Heart left ventricle (tissue), 16 donors: ENCODE results near the gene HADHB. TPM values are rescaled to one million over a fixed set of nuclear protein-coding genes. Genes with fewer than 3 reads are reported as not detected.
"Not testable (repeated sequence)": the region's sequence is repeated elsewhere in the genome, so short reads cannot be mapped to it uniquely, and the experiment has no call there.

Experiments
- ATAC-seq, 4 donors: fragments of 200-7000 bp; cut with Tn5 transposase; one replicate each; pipeline ENCODE4 v1.9.1; 2020 to 2022; ENCODE audit warnings: moderate library complexity in 4 of 4, mild to moderate bottlenecking in 3 of 4, moderate number of reproducible peaks in 1 of 4
- DNase-seq, 5 donors: peaks; one replicate each; pipeline ENCODE4 v3.0.0-alpha.2; 2020
- H3K27ac ChIP-seq, 12 donors: fragments of 200-600 bp; sonication (generic) in 4 of 12; one replicate each; pipeline versions ENCODE4 v1.5.0 to v1.8.0; 2016 to 2022; ENCODE audit warnings: mild to moderate bottlenecking in 2 of 12
- H3K27me3 ChIP-seq, 9 donors: fragments of 200-600 bp; sonication (generic) in 2 of 9; one replicate each; pipeline versions ENCODE4 v1.5.1 to v1.8.0; 2016 to 2022; ENCODE audit warnings: mild to moderate bottlenecking in 3 of 9
- H3K36me3 ChIP-seq, 9 donors: fragments of 200-600 bp; sonication (generic) in 2 of 9; one replicate each; pipeline versions ENCODE4 v1.5.0 to v1.8.0; 2018 to 2022; ENCODE audit warnings: mild to moderate bottlenecking in 2 of 9
- H3K4me1 ChIP-seq, 12 donors: fragments of 200-600 bp; sonication (generic) in 4 of 12; one replicate each; pipeline versions ENCODE4 v1.5.0 to v1.8.0; 2016 to 2022; ENCODE audit warnings: mild to moderate bottlenecking in 3 of 12
- H3K4me3 ChIP-seq, 12 donors: fragments of 200-600 bp; sonication (generic) in 4 of 12; one replicate each; pipeline versions ENCODE4 v1.5.0 to v1.8.0; 2017 to 2022; ENCODE audit warnings: mild to moderate bottlenecking in 9 of 12, moderate library complexity in 4 of 12
- H3K9me3 ChIP-seq, 12 donors: fragments of 200-600 bp; sonication (generic) in 4 of 12; one replicate each; pipeline versions ENCODE4 v1.5.0 to v1.8.0; 2016 to 2022; ENCODE audit warnings: mild to moderate bottlenecking in 1 of 12
- CTCF ChIP-seq, 12 donors: fragments of 200-600 bp; sonication (generic) in 4 of 12; IDR thresholded peaks; one replicate each; pipeline versions ENCODE4 v1.5.0 to v1.8.0; 2018 to 2022; ENCODE audit warnings: antibody characterized with exemption in 12 of 12, mild to moderate bottlenecking in 5 of 12
- POLR2A ChIP-seq, 2 donors: fragments of 450-650 bp; IDR thresholded peaks; one replicate each; pipeline ENCODE4 v1.6.1; 2017; ENCODE audit warnings: antibody characterized with exemption in 2 of 2, mild to moderate bottlenecking in 2 of 2, moderate library complexity in 2 of 2
- WGBS, 4 donors: extraction: QIAGEN DNeasy Blood & Tissue Kit in 2 of 4; methylation state at CpG; one replicate each; pipeline versions ENCODE4 v1.1.5 to v1.1.7; 2013 to 2018; 5-methylcytosine and 5-hydroxymethylcytosine counted together
- intact Hi-C, 10 donors: fragments of 100-400 bp; cut with DNase I; formaldehyde crosslinking; loops; one replicate each; pipeline versions ENCODE4 v1.11.1 to v1.14.2; 2022
- polyA plus RNA-seq, 2 donors: library from polyadenylated mRNA; stranded (reverse); fragments of 200-250 nt; gene quantifications; one replicate each; pipeline ENCODE4 v1.2.3, GENCODE V29; 2013
- total RNA-seq, 9 donors: library from RNA; depleted of rRNA in 2 of 9; stranded (reverse); fragments of >200 nt in 2 of 9; fragmentation: NEBNext Ultra II Directional in 3 of 9; extraction: Animal tissue kit (Norgen Biotek cat#: 25700) in 3 of 9; gene quantifications; one replicate each; pipeline versions ENCODE4 v1.1.0 to v1.2.4, GENCODE V29; 2016 to 2023
- donor health status: ischemic (EF 13 %, LVEDD 7.1; RV severe dilation, severe dysfunction).
- donor health status: healthy with polysubstance abuse.
- donor health status: DM: no; HTN: yes; CAD: no.
- donor health status: DM: no; HTN: no; CAD: no.
- donor health status: ischemic (EF 25% LVEDD 6.9; RV normal size, moderate dysfunction).
- donor health status: ischemic (EF 25% LVEDD 5.7; RV mildly dilated, moderate dysfunction).
- donor health status: healthy.
- donor health status: DM: yes; HTN: yes; CAD: no.
- donor health status: ischemic (EF 35%, LVEDD 5.7; RV mildly dilated, moderate dysfunction).
- donor health status: nonischemic (EF 11% LVEDD 7.7; RV severe dilation, severe dysfunction).
- donor health status: DM: yes; HTN: yes; CAD: no.
- donor health status: PGD.
- donor health status: ischemic (EF 29% LVEDD 5.4; RV normal size, mild dysfunction).
- donor health status: nonischemic (EF 23%, LVEDD 6.1; RV moderate dilation, normal function).

HADHB gene
- total and polyA plus RNA-seq, 11 donors = 526 to 1,915 (median 797) TPM

- no peak for DNase-seq
- no peaks in the 10 kb centered on the region for H3K36me3 ChIP-seq
- ATAC-seq = peak in 1 of 4 donors; percentile 17
- H3K9me3 ChIP-seq = no peaks in the 10 kb centered on the region
- intact Hi-C loops = no loop called here
- H3K27me3 ChIP-seq = no peaks in the 10 kb centered on the region
- 85 to 94% (median 90%) methylated on average over 8 of the region's 8 CpGs for WGBS, 4 donors
- no peak overlapping the region for H3K27ac ChIP-seq
- TF ChIP-seq CTCF (IDR thresholded peaks at IDR 0.05) = no peak
- no peak for TF ChIP-seq POLR2A (IDR thresholded peaks at IDR 0.05)
- no peaks in the 10 kb centered on the region for H3K4me1 ChIP-seq
- no peak overlapping the region for H3K4me3 ChIP-seq
Observed at GRCh38 chr2:26317377-26318105, 72.8 kb downstream of the HADHB start.

- DNase-seq (no peak), ATAC-seq (no peak)
- Histone ChIP-seq H3K9me3 (no peaks in the 10 kb centered on the region), H3K4me3 (no peak overlapping the region), H3K27ac (no peak overlapping the region), H3K36me3 (no peaks in the 10 kb centered on the region), H3K27me3 (no peaks in the 10 kb centered on the region), H3K4me1 (no peaks in the 10 kb centered on the region)
- 58 to 72% (median 68%) methylated on average over 6 of the region's 6 CpGs for WGBS, 4 donors
- no peak for TF ChIP-seq CTCF (IDR thresholded peaks at IDR 0.05)
- TF ChIP-seq POLR2A (IDR thresholded peaks at IDR 0.05) = no peak
- intact Hi-C loops = no loop called here
Observed at GRCh38 chr2:26318950-26319349, 74.2 kb downstream of the HADHB start.

- intact Hi-C loops = loop anchor here in 2 of 10 donors (10.0 kb wide), 2 partner anchors 90 to 370 kb away; no protein-coding TSS in a partner anchor
- not testable (repeated sequence) for H3K27me3 ChIP-seq, ATAC-seq, H3K27ac ChIP-seq, H3K4me3 ChIP-seq, H3K4me1 ChIP-seq, H3K36me3 ChIP-seq, DNase-seq, H3K9me3 ChIP-seq
Observed at GRCh38 chr2:26324479-26324878, 79.7 kb downstream of the HADHB start.

GRCh38 chr2:26324903-26325302 lies 80.2 kb downstream of the HADHB start:
- TF ChIP-seq CTCF (IDR thresholded peaks at IDR 0.05) (no peak), POLR2A (IDR thresholded peaks at IDR 0.05) (no peak)
- H3K36me3 ChIP-seq = no peaks in the 10 kb centered on the region
- peaks cover 0 to 3% (median 0%) of the 10 kb centered on the region in 12 donors for H3K4me1 ChIP-seq
- H3K9me3 ChIP-seq = no peaks in the 10 kb centered on the region
- DNase-seq (no peak), ATAC-seq (no peak)
- no peak overlapping the region for H3K27ac ChIP-seq
- intact Hi-C loops = loop anchor here in 4 of 10 donors (5.0 to 10.0 kb wide), 5 partner anchors 78 to 373 kb away; no protein-coding TSS in a partner anchor
- WGBS, 4 donors = 66 to 89% (median 72%) methylated on average over 3 of the region's 3 CpGs
- no peaks in the 10 kb centered on the region for H3K27me3 ChIP-seq
- no peak overlapping the region for H3K4me3 ChIP-seq
